OCI-LY7 (cell line): ENCODE data around the gene NCEH1.

Experiments
- EZH2phosphoT487 ChIP-seq: fragments of 200-600 bp; sonication (generic); IDR thresholded peaks from 2 replicates; pipeline ENCODE4 v1.6.1; 2018; ENCODE audit warnings: low read depth, borderline replicate concordance, mild to moderate bottlenecking, mixed run types, antibody characterized with exemption, low read length, moderate library complexity, mixed read lengths
- TF ChIP-seq, protein P1 (sequence below): fragments of 200-600 bp; sonication (generic); conservative IDR thresholded peaks from 2 replicates; pipeline ENCODE4 v1.5.1; 2014; ENCODE audit warnings: mild to moderate bottlenecking, antibody characterized with exemption, low read length, moderate library complexity, mixed read lengths

- TF ChIP-seq, protein P1, sequence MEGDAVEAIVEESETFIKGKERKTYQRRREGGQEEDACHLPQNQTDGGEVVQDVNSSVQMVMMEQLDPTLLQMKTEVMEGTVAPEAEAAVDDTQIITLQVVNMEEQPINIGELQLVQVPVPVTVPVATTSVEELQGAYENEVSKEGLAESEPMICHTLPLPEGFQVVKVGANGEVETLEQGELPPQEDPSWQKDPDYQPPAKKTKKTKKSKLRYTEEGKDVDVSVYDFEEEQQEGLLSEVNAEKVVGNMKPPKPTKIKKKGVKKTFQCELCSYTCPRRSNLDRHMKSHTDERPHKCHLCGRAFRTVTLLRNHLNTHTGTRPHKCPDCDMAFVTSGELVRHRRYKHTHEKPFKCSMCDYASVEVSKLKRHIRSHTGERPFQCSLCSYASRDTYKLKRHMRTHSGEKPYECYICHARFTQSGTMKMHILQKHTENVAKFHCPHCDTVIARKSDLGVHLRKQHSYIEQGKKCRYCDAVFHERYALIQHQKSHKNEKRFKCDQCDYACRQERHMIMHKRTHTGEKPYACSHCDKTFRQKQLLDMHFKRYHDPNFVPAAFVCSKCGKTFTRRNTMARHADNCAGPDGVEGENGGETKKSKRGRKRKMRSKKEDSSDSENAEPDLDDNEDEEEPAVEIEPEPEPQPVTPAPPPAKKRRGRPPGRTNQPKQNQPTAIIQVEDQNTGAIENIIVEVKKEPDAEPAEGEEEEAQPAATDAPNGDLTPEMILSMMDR = no peak
- TF ChIP-seq EZH2phosphoT487 = no peak
These were observed 104.8 kb downstream of the NCEH1 start for GRCh38 chr3:172606021-172606420.
